Retina (tissue), 1 donor: ENCODE measurements around the gene GALNT10.

ENCODE experiments used
- DNase-seq: peaks from one replicate; pipeline ENCODE4 v3.0.0-alpha.2; 2016

Gene GALNT10

DNA sequence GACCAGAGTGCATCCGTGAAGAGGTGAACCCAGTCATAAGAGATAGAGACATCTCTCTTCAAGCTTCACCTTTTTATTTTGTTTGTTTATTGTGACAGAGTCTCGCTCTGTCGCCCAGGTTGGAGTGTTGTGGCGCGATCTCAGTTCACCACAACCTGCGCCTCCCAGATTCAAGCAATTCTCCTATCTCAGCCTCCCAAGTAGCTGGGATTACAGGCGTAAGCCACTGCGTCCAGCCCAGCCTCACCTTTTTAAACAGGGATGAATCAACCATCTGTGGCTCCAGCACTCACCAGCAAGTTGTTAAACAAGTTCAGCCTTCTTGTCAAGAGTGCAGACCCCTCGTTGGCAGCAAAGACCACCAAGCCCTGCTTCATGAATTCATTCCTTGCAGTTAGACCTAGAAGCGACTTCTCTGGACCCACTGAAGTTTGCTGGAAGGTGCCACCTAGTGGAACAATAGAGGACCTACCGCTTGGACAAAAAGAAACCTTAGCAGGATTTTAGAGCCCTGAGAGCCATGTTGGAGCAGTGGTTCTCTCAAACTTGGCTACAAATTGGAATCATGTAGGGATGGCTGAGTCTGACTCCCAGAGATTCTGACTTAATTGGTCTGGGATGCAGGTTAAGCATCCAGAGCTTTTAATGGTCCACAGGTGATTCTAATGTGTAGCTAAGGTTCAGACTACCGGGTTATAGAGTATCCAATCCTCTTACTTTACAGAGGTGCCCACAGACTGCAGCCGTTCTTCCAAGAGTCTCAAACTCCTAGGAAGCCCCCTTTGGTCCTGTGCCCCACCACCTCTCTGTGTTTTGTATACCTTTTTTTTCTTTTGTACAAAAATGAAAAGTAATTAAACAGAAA, 10.5 kb upstream of the GALNT10 start:
- DNase-seq, result peak; percentile 76

DNA sequence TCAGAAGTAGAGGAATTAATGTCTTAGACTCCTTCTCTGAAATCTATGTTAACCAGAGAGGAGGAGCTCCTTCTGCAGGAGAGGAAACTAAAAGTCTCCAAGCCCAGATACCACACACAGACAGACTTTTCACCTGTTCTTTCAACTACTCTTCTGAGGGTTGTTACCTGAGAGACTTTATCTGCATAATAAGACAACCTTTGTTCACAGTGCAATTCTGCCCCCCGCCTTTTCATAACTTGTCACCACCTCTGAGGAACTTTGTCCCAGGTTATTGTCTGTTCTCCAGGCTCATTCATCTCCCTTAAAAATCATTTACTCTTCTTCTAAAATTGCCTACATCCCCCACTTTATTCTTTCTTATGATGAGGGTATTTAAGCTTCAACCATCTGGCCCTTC, 9.4 kb upstream of the GALNT10 start:
- no peak for DNase-seq

- no peak for DNase-seq
Measured at GRCh38 chr5:154189256-154189818, 1.2 kb upstream of the GALNT10 start.

DNA sequence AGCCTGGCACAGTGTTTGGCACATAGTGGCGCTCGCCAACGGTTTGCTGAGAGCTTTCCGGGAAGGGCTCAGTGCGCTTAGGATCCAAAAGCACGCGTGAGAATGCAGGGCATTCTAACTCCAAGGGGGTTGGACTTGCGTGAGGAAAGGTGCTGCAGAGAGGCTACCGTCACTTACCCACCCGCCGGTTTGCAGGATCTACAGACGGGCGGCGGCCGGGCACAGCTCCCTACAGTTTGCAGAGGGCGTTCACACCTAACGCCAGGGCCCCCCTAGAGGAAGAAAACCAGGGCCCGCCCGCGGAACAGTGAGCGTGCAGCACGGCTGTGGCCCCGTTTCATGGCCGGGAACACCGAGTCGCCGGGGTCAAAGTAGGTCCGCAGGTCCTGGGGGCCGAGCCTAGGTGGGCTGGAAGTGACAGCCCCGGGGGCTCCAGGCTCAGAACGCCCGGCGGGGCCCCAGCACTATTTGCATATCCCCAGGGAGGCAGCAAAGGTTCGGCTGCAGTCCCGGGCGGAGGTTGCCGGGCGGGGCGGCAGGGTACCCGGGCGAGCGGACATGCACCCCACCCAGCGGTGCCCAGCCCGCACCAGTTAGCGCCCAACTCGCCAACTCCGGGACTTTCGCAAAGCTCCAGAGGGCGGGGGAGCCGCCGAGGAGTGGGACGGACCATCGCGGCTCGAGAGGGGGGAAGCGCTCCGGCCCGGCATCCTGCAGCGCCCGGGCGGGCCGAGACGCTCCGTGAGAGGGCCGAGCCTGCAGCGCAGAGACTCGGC, 526 bp upstream of the GALNT10 start:
- DNase-seq, result peak; percentile 88

DNA sequence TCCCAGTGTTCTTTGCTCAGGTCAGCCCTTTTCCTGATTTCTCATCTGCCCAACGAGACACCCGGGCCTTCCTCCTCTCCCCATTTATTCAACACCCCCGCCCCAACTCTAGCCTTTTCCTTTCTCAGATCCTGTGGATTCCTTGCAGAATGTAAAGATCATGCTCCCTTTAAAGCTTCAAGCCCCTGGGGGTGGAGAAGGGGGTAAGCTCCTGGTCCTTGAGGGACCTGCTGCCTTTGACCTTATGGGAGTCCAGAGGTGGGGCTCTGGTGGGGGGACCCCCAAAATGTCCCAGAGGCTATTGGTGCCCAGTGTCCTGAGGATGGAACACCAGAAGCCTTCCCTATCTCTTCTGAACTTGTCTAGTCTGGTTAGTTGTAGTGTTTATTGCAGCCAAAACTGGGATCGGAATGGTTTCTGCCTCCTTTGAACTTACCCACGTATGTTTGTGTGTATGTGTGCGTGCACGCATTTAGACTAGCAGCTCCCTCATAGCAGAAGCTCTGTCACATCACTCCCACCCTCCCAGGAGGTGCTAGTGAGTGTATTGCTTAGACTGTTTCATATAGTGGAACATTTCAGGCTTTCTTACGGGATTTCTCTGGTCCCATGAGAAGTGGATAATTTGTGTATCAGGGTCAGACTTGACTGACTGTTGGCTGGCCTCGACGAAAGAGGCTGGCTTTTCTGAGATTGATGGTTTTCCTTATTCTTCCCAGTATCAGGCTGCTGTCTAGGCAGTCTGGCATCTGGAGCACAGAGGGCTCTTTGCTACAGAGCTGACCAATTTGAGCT, 1.1 kb downstream of the GALNT10 start:
- peak; percentile 47 for DNase-seq

DNA sequence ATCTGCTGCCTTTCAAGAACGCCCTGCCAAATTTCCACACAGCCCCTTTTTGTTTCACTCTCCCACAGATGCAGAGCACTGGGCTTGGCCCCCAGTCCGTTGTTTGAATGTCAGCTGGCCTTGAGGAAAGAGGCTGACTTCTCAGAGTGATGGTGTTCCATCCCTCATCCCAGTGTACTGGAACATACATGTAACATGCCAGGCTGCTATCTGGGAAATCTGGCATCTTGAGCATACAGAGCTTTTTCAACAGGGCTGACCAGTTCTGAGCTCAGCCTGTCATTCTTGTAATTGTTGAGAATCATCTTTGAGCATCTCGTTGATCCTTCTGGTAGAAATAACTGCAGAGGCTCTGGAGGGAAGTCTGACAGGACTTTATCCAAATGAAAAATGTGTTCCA, 2.8 kb downstream of the GALNT10 start:
- DNase-seq, result no peak

DNA sequence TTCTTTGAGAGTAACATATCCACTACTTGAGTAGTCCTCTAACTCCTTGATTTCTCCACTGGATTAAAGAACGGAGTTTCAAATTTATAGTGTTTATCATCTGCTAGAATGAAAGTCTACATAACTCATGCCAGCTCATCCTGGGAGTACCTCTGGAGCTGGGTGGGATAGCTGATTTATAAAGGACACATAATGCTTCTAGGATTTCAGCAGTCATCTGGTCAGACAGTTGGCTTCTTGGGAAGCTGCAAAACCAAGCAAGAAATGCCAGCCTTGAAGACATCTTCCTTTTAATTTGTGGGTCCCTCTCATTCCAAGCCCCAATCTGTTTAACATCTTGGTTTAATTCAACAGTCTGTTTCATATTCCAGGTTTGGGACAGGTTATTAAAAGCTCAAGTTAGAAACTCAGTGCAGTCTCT, 3.2 kb downstream of the GALNT10 start:
- no peak for DNase-seq

- no peak for DNase-seq
Measured at GRCh38 chr5:154194345-154195329, 4.1 kb downstream of the GALNT10 start.

GRCh38 chr5:154196281-154196680, 5.7 kb downstream of the GALNT10 start:
- DNase-seq, result no peak

DNA sequence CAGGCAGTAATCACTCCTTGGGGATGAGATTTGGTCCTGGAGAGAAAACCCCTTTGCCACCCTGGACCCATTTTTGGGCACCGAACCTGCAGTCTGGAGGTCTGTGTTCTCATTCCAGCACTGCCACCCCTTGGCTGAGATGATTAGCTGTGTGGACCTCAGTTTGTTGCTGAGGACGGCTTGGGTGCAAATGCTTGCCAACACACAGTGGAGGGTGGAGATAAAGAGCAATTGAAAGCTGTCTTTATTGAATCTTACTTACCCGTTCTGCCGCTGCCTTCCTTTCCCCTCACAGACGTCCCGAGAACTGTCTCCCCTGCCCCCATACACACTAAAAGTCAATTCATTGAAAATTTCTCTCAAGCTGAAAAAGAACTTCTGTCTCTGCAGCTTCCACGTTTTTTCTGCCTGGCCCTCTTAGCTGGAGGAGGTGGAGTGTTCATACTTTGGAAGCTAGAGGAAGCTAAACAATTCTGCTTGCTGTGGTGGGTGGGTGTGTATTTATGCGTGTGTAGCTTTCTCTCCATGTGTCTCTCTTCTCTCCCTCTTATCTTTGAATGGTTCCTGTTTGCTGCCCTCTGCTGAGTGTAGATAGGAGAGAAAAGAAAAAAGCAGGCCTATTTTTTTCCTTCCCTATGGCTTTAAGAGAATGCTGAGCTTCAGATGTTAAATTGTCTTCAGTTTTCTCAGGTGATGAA, 6.6 kb downstream of the GALNT10 start:
- no peak for DNase-seq

- no peak for DNase-seq
Measured at GRCh38 chr5:154197801-154198491, 7.4 kb downstream of the GALNT10 start.

DNA sequence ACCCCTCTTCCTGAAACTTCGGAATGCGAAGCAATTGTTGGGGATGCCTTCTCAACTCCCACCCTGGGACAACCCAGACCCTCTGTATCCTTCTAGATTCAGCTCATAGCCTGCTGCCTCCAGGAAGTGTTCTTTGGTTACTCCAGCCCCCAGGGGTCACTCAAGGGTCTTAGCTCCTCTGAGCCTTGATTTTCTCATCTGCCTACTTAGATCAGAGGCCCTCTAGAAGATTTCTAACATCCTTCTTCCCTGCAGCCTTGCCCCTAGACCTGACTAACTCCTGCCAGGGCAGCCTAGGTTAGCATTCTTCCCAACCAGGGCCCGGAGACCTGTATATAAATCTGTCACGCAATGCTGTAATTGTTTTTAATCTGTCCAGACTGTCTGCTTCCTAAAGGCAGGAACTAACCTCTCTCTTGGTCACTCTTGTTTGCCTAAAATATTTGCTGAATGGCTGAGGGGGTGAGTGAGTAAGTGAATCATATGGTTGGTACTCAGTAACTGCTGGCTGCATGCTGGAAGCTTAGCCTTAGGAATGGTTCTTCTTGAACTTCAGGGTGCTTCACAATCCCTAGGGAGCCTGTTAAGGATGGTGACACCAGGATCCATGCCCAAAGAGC, 8.2 kb downstream of the GALNT10 start:
- DNase-seq, result no peak

DNA sequence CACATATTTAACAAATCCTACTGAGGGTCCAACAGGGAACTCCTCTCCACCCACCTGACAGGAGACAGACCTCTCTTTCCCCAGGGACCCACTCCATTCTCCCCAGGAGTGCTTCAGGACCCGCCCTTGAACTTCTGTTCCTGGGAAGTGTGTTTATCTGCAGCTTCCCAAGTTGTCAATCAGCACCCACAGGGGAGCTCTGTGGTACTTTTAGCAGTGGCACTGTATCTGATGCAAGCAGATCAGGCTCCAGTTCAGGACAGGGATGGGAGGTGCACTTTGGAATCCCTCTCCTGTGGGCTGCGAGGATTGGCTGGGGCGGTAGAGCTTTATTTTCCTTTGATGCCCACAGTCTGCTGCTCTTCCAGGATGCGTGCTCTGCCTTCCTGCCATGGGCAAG, 8.7 kb downstream of the GALNT10 start:
- no peak for DNase-seq

- no peak for DNase-seq
Measured at GRCh38 chr5:154199671-154200220, 9.2 kb downstream of the GALNT10 start.

- no peak for DNase-seq
Measured at GRCh38 chr5:154200221-154200620, 9.7 kb downstream of the GALNT10 start.

GRCh38 chr5:154201108-154201769, 10.7 kb downstream of the GALNT10 start:
- no peak for DNase-seq

DNA sequence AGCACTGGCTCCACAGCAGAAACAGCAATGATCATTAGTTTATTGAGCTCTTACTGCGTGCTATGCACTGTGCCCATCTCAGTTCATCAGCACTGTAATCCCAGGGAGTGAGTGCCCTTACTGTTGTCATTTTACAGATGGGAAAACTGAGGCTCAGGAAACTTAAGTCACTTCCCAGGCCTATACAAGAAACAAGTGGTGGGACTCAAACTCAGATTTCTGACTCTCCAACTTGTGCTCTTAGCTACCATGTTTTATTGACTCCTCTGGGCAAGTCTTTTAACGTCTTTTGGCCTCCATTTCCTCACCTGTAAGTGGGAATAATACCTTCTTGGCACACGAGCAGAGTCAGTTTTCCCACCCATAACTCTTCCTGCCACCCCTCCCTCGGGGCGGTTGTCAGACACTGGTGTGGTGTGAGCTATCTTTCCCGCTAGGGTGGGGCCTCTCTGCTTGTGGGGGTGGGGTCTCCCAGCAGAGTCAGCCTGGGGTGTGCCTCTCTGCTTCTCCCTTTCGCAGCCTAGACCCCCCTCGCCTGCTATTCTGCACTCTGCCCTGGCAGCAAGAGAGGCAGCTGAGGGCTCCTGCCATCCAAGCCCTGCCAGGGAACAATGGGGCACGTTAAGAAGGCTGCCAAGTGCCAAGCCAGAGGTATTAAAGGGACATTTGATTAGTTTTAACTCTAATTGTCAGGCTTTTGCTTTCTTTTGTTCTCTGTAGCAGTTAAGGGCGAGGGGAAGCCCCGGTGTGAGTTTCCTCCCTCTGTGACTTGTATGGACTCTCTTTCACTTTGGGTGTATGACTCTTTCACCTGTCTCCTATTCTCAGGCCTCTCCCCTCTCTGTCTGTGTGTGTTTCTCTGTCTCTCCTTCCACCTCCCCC, 12.1 kb downstream of the GALNT10 start:
- DNase-seq, result no peak
